ENCODE results near the gene SCAMP4.

The SCAMP4 gene, protein sequence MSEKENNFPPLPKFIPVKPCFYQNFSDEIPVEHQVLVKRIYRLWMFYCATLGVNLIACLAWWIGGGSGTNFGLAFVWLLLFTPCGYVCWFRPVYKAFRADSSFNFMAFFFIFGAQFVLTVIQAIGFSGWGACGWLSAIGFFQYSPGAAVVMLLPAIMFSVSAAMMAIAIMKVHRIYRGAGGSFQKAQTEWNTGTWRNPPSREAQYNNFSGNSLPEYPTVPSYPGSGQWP

DNA sequence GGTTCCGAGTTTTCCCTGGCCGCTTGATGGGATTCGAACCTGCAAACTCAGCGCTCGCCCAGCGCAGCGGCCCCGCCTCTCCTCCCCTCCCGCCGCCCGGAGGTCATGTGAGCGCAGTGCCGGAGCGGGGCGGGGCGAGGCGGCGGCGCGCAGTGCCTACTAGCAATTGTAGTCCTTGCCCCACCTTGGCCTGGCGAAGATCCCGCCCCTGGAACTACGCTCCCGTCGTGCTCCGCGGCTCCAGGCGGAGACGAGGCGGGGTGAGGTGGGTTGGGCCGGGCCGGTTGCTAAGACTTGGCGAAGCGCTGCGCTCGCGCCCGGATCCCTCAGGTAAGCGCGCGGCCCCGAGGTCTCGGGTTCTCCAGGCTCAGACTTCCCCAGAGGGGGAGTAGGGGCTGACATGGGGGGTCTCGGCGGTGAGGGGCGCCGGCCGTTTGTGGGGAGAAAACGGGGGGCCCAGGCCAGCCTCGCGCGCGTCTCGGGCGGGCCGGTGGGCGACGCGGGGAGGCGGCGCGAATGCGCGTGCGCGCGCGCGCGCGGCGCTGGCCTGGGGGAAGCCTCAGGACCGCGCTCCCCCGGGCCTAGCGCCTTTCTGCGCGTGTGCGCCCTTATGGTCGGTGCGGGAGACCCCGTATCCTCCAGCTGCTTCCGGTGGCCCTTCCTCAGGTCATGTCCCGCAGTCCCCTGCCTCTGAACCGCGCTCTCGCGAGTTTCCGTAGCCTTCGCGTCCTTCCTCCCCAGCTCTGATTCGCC, at the start of gene SCAMP4, which contains the start of gene ADAT3:
SCAMP4 (plus strand) TSS at position 290 of the 753 bp plus-strand sequence. CDS start 9,621 bp downstream, outside the sequence.
ADAT3 (plus strand) TSS at position 290 of the 753 bp plus-strand sequence. CDS start 6,649 bp downstream, outside the sequence.
- TF ChIP-seq, protein P1, sequence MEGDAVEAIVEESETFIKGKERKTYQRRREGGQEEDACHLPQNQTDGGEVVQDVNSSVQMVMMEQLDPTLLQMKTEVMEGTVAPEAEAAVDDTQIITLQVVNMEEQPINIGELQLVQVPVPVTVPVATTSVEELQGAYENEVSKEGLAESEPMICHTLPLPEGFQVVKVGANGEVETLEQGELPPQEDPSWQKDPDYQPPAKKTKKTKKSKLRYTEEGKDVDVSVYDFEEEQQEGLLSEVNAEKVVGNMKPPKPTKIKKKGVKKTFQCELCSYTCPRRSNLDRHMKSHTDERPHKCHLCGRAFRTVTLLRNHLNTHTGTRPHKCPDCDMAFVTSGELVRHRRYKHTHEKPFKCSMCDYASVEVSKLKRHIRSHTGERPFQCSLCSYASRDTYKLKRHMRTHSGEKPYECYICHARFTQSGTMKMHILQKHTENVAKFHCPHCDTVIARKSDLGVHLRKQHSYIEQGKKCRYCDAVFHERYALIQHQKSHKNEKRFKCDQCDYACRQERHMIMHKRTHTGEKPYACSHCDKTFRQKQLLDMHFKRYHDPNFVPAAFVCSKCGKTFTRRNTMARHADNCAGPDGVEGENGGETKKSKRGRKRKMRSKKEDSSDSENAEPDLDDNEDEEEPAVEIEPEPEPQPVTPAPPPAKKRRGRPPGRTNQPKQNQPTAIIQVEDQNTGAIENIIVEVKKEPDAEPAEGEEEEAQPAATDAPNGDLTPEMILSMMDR (IDR thresholded peaks at IDR 0.05): no peak

DNA sequence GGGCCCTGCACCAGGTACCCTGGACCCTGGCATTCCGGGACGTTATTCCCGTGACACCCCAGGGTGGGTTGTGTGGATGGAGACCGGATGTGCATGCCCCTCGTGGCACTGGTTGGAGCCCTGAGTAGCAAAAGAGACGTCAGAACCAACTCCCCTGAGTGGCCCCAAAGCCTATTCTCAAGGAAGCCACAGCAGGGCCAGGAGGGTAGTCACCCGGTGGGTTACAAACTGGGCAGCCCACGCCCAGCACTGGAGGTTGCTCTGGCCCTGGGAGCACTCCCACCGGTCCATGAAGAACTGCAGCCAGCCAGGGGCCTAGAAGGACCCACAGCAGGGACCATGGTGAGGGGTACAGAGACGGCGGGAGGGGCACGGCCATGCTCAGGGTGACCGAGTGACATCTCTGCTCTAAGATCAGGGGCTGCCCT, 49.4 kb upstream of the SCAMP4 start:
- TF ChIP-seq, protein P1 (IDR thresholded peaks at IDR 0.05): no peak

DNA sequence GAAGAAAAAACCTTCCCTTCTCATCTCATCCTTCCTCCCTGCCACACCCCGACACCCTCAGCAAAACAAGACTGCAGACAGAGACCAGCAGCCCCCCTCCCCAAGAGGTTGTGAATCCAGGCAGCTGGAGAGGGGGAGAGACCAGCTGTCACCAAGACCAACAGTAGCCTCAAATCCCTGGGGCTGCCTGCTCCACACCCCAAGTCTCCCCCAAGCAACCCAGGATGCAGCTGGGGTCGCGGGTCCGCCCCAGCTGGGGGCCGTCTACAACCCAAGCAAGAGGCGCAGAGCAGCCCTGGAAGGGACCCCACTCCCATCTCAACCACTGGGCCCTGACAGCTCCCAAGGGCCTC, 48.9 kb upstream of the SCAMP4 start:
- TF ChIP-seq, protein P1 (IDR thresholded peaks at IDR 0.05): no peak

DNA sequence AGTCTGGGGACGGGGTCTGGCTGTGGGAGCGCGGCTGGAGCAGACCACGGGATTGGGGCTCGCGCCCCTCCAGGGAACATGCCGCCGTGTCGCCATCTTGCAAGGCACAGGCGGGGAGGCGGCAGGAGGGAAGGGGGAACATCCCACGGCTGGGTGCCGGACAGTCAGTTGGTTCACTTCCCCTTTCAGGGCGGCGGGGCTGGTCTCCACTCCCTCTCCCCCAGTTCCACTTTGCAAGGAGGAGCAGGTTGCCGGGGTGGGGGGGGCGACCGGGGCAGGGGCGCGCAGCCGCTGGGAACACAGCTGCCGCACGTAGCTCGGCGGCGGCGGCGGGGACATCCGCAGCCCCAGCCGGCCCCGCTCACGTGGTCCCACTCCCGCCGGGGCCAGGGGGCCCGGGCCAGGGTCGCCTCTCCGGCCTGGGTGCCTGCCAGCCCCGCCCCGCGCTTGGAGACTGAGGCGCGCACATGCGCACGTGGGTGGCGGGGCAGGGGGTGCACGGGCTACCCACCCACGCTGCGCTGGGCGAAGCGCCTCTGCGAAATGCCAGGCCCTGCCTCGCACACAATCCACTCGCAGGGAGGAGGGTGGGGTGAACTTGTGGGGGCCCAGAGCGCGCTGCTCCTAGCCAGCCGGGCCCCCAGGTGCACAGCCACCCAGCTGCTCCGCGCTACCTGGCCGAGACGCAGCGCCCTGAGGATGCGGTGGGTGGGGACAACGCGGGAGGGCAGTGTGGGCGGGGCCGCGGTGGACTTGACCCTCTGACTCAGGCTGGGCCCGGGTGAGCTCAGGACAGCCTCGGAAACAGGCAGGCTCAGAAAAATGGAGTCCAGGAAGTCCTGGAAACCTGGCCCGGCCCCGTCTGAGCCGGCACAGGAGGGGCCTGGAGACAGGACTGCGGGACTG, 48.2 kb upstream of the SCAMP4 start:
- TF ChIP-seq, protein P1 (IDR thresholded peaks at IDR 0.05): no peak

DNA sequence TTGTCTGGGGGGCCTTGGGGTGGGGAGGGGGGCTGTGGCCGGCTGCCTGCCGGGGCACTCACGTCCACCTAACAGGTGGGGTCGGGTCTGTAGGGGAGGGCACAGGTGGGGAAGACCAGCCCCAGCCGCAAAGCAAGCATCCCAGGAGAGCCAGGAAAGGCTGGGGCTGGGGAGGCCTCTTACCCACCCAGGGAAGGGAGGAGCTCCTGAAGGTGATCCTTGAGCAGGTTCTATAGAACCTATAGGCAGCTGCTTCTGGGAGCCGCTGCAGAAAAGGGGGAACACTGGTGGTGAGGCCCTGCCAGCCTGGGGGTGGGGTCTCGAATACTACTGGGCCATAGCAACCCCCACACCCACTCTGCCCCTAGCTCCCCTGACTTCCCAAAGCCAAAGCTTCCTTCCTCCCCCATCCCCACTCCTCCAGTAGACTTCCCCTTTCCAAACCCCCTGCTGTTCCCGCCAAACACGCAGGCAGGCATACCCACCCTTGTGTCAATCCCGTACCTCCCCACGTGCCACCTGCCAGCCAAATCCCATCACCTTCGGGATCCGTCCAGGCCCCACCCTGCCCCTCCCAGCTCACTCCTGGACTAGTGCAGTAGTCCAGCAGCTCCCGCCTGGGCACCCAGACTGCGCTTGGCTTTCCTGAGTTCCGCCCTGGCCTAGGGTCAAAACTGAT, 47.4 kb upstream of the SCAMP4 start:
- TF ChIP-seq, protein P1 (IDR thresholded peaks at IDR 0.05): no peak

DNA sequence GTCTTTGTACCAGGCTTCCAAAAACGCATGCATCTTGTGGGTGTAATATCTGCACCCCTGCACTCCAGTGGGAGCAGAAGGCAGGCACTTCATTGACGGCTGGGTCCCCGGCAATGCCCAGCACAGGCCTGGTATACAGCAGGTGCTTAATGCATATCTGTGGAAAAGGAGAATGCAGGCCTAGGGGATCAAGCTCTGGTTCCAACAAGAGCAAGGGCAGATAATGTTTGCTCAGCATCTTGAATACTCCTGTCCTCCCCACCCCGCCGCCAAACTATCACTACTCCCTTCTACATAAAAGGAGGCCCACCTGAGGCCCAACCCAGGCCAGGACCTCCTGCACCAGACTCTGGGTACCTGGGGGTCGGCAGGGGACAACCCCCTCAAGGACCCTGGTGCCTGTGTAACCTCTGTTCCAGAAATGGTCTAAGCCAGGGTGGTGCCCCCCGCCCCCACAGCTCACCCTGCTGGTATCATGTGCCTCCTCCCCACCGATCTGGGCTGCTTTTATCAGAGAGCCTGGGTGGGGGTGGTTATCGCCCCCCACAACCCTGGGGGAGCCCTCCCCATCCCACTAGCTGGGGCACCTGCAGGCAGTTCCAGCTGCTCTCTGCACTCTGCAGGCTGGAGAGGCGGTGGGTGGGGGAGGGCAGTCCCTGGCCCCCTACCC, 46.7 kb upstream of the SCAMP4 start:
- TF ChIP-seq, protein P1 (IDR thresholded peaks at IDR 0.05): no peak

Measured in LNCAP (cell line).